ENCODE results near the gene ZNF185. TPM values are rescaled to one million over a fixed set of nuclear protein-coding genes. Genes with fewer than 3 reads are reported as not detected.
A peak's percentile ranks its signal among the peaks of the same experiment; 100 is the strongest.

Gene ZNF185
- total RNA-seq, 1 donor from 2014 or later = 0.83 TPM

GRCh38 chrX:152915541-152916241 lies 17.8 kb downstream of the ZNF185 start:
- DNase-seq (ENCODE audit: low read depth) = peak; percentile 10

GRCh38 chrX:152917656-152918579 lies 20.1 kb downstream of the ZNF185 start:
- DNase-seq (ENCODE audit: low read depth) = no peak

DNA sequence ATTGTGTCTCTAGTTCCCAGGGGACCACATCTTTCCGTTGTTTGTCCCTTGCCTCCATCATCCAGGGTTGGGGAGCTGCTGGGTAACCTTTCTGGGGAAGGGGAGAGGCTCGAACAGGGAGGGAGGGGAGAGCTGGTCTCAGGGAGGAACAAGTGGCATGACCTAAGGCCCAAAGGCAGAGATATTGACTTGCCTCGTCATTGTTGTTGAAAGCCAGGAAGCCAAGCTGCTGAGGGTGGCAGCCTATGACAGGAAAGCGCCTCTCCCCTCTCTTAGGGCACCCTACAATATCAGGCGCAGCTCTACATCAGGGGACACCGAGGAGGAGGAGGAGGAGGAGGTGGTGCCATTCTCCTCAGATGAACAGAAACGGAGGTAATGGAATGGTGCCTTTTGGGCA lies 20.8 kb downstream of the ZNF185 start:
- DNase-seq (ENCODE audit: low read depth) = no peak

GRCh38 chrX:152923599-152923998 lies 25.7 kb downstream of the ZNF185 start:
- no peak for DNase-seq (ENCODE audit: low read depth)

GRCh38 chrX:152925835-152926234 lies 28.0 kb downstream of the ZNF185 start:
- no peak for DNase-seq (ENCODE audit: low read depth)

DNA sequence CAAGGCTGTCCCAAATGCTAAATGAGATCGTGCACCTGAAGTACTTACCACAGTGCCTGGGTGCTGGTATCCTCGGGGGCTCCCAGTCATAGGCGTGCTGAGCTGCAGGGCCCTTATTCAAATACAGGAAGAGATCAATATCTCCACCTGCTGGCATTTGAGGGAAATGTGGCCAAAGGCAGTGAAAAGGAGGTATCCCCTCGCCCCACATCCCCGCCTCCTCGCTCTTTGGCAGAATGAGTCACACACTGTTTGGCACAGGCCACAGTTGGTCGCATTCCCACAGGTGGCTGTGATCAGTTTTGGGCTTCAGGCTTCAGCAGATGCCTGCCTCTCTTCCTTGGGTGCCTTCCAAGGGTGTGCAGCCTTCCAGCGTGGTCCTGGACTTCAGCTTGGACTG lies 28.4 kb downstream of the ZNF185 start:
- DNase-seq (ENCODE audit: low read depth) = peak; percentile 71

GRCh38 chrX:152926923-152927322 lies 29.1 kb downstream of the ZNF185 start:
- no peak for DNase-seq (ENCODE audit: low read depth)

DNA sequence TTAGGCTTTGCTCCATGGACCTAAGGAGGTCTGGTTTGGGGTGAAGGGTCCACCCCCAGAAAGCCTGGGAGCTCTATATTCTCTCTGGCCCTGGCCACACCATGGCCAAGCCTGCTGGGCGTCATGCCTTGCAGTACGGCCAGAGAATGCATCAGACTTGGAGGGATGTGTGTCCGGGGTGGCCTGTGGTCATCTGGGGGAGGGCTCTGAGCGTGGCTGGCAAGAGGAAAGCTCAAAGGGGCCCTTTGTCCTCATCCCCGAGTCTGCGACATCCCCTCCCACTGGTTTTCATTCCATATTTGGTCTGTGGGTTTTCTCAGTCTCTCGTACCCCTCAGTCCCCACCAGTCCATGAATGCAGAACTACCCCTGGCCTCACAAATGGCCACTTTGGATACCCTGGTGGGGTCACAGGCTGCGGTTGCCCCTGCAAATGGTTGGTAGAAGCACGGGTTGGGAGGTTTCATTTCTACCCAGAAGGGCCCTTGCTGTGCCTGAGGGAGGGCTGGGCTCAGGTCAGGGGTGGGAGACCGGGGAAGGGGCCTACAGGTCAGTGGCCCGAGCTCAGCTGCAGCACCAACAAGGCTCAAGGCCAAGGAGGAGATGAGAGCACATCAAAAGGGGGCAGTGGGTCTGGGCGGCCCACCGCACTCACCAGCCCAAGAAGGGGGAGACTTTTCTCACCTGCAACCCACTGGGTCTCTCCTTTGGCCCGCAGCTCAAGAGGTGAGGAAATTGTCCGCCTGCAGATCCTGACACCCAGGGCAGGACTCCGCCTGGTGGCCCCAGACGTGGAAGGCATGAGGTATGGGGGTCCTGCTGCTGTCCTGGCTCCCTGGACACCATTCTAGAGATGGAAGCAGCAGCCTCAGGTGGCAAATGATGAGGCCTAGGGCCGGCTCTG lies 30.2 kb downstream of the ZNF185 start:
- no peak for DNase-seq (ENCODE audit: low read depth)

- DNase-seq (ENCODE audit: low read depth) = no peak
These were observed 31.0 kb downstream of the ZNF185 start for GRCh38 chrX:152928761-152929400.

DNA sequence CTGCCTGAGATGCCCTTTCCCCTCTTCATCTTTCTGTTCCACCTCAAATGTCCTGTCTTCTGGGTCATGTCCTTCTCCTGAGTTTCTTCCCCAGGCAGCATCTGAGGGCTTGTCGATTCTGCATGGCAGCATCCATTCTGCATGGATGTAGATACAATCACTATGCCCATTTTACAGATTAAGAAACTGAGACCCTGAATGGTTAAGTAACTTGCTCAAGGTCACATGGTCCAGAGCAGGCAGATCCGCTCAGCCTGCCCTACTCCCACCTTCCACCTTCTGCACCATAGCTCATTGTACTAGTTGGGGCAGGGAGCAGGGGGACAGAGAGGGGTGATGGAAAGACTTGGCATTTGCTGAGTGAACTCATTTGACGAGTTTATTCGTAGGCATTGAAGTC lies 32.0 kb downstream of the ZNF185 start:
- no peak for DNase-seq (ENCODE audit: low read depth)

- no peak for DNase-seq (ENCODE audit: low read depth)
These were observed 32.6 kb downstream of the ZNF185 start for GRCh38 chrX:152930516-152930915.

DNA sequence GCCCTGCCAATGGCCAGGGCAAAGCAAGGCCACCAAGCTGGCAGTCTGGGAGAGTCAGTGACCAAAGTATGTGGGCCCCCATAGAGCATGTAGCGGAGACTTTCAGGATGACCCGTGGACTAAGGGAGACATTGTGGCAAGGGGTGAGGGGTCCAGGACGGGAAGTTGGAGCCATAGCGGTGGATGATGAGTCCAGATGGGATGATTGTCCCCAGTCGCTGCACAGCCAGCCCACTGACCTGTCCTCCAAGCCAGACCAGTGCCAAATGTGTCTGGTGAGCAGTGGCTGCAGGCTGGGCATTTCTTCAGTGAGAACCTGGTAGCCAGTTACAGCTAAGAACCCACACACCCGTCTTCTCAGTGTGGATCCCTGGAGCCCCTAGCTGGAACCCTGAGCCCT lies 34.3 kb downstream of the ZNF185 start:
- DNase-seq (ENCODE audit: low read depth) = no peak

DNA sequence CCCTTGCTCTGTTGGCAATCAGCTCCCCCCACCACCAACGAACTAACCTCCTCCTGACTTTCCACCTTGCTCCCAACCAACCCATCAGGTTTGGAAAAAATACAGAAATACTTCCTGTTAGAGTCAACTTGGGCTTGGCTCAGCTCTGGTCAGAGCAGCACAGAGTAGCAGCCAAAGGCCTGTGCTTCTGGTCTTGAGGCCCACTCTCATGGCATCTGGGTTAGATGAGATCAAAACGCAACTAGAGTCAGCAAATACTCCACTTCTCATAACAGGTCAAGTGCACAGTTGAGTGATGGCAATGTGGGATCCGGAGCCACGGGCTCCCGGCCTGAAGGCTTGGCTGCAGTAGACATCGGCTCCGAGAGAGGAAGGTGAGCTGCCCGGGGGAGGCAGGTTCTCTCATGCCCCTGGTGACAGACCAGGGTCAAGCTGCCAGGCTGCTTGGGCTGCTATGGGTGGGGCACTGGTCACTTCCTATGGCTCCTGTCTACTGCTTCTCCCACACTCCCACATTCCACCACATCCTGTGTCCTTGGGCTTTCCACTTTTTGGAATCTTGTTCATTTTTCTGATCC lies 34.8 kb downstream of the ZNF185 start:
- no peak for DNase-seq (ENCODE audit: low read depth)

- DNase-seq (ENCODE audit: low read depth) = no peak
These were observed 38.4 kb downstream of the ZNF185 start for GRCh38 chrX:152936306-152936705.

GRCh38 chrX:152937236-152937635 lies 39.4 kb downstream of the ZNF185 start:
- no peak for DNase-seq (ENCODE audit: low read depth)

GRCh38 chrX:152941328-152942076 lies 43.6 kb downstream of the ZNF185 start:
- DNase-seq (ENCODE audit: low read depth) = peak; percentile 91

GRCh38 chrX:152942077-152942442 lies 44.2 kb downstream of the ZNF185 start:
- no peak for DNase-seq (ENCODE audit: low read depth)

- no peak for DNase-seq (ENCODE audit: low read depth)
These were observed 46.0 kb downstream of the ZNF185 start for GRCh38 chrX:152943826-152944225.

- no peak for DNase-seq (ENCODE audit: low read depth)
These were observed 47.4 kb downstream of the ZNF185 start for GRCh38 chrX:152945021-152945979.

Data from myocyte (in vitro differentiated cells).